Activated CD4-positive, CD25-positive, alpha-beta regulatory T cell treated with anti-CD3 and anti-CD28 coated beads, Interleukin-2, amount 50 U/mL, for 72 hours (primary cell): Measurements from ENCODE around the gene TBKBP1.

ENCODE experiments used
- DNase-seq: peaks from one replicate; pipeline ENCODE4 v3.0.0; 2021

TBKBP1 gene

GRCh38 chr17:47693731-47694580 is at the start of gene TBKBP1:
Gene TBKBP1, plus strand, starts transcription at chr17:47694161. Its CDS starts 1,952 bp downstream, at chr17:47696113.
- peak; percentile 57 for DNase-seq

GRCh38 chr17:47644324-47644723 is 49.6 kb upstream of the TBKBP1 start:
- no peak for DNase-seq

- DNase-seq = peak; percentile 96
Measured at GRCh38 chr17:47649153-47649971, 44.6 kb upstream of the TBKBP1 start, which contains the start of gene KPNB1. Gene KPNB1, plus strand, starts transcription at chr17:47649919. Its CDS starts 326 bp downstream, at chr17:47650245.

- DNase-seq = no peak
Measured at GRCh38 chr17:47649972-47650524, 43.9 kb upstream of the TBKBP1 start.

- DNase-seq = peak; percentile 90
Measured at GRCh38 chr17:47650525-47651522, 43.1 kb upstream of the TBKBP1 start.

GRCh38 chr17:47651704-47652103 is 42.3 kb upstream of the TBKBP1 start:
- DNase-seq = no peak

GRCh38 chr17:47652570-47652969 is 41.4 kb upstream of the TBKBP1 start:
- DNase-seq = no peak

GRCh38 chr17:47653442-47653841 is 40.5 kb upstream of the TBKBP1 start:
- no peak for DNase-seq

- DNase-seq = no peak
Measured at GRCh38 chr17:47654991-47655390, 39.0 kb upstream of the TBKBP1 start.

- no peak for DNase-seq
Measured at GRCh38 chr17:47660064-47660492, 33.9 kb upstream of the TBKBP1 start.

GRCh38 chr17:47663912-47664623 is 29.9 kb upstream of the TBKBP1 start:
- DNase-seq = peak; percentile 35

GRCh38 chr17:47664624-47664941 is 29.4 kb upstream of the TBKBP1 start:
- no peak for DNase-seq

- DNase-seq = no peak
Measured at GRCh38 chr17:47665655-47666054, 28.3 kb upstream of the TBKBP1 start.

GRCh38 chr17:47669081-47669480 is 24.9 kb upstream of the TBKBP1 start:
- DNase-seq = no peak

GRCh38 chr17:47670064-47670463 is 23.9 kb upstream of the TBKBP1 start:
- DNase-seq = no peak

GRCh38 chr17:47674499-47674898 is 19.5 kb upstream of the TBKBP1 start:
- DNase-seq = no peak

GRCh38 chr17:47675380-47676198 is 18.4 kb upstream of the TBKBP1 start:
- DNase-seq = no peak

GRCh38 chr17:47676199-47676472 is 17.8 kb upstream of the TBKBP1 start:
- no peak for DNase-seq

- DNase-seq = no peak
Measured at GRCh38 chr17:47676510-47677165, 17.3 kb upstream of the TBKBP1 start.

- DNase-seq = no peak
Measured at GRCh38 chr17:47678196-47678595, 15.8 kb upstream of the TBKBP1 start.
